Pancreas (tissue), 10 donors: ENCODE measurements around the gene UQCC3. TPM values are rescaled to one million over a fixed set of nuclear protein-coding genes. Genes with fewer than 3 reads are reported as not detected.
A peak's percentile ranks its signal among the peaks of the same experiment; 100 is the strongest.

ENCODE experiments used
- ATAC-seq, 4 donors: fragments of 200-7000 bp; cut with Tn5 transposase; one replicate each; pipeline versions ENCODE4 v1.8.0 to v1.9.1; 2020; ENCODE audit warnings: mild to moderate bottlenecking in 4 of 4, moderate library complexity in 4 of 4
- DNase-seq, 6 donors: peaks; one replicate each; pipeline ENCODE4 v3.0.0-alpha.2; 2020
- FAIRE-seq: peaks from 2 replicates; lab custom pipeline; 2012; peaks lifted over from hg19 to GRCh38; lab: Jason Lieb, UNC
- H3K27ac ChIP-seq, 4 donors: fragments of 200-600 bp; sonication (generic); 1 replicate in 3 of 4; 2 replicates in 1 of 4; pipeline versions ENCODE4 v1.5.0 to v1.8.0; 2020
- H3K27me3 ChIP-seq, 4 donors: fragments of 200-600 bp; one replicate each; pipeline ENCODE4 v1.8.0; 2021
- H3K36me3 ChIP-seq, 3 donors: fragments of 200-600 bp; sonication (generic) in 1 of 3; one replicate each; pipeline versions ENCODE4 v1.5.0 to v1.8.0; 2020 to 2021
- H3K4me1 ChIP-seq, 3 donors: fragments of 200-600 bp; one replicate each; pipeline ENCODE4 v1.8.0; 2021
- H3K4me3 ChIP-seq, 4 donors: fragments of 200-600 bp; sonication (generic) in 2 of 4; one replicate each; pipeline versions ENCODE4 v1.5.0 to v1.8.0; 2020 to 2021
- H3K9me3 ChIP-seq, 4 donors: fragments of 200-600 bp; one replicate each; pipeline ENCODE4 v1.8.0; 2021
- WGBS, 2 donors: extraction: QIAGEN DNeasy Blood & Tissue Kit; methylation state at CpG; one replicate each; pipeline ENCODE4 v1.1.7; 2013; 5-methylcytosine and 5-hydroxymethylcytosine counted together
- intact Hi-C, 3 donors: fragments of 100-400 bp; cut with DNase I; formaldehyde crosslinking; loops; one replicate each; pipeline versions ENCODE4 v1.11.1 to v1.14.2; 2022
- polyA plus RNA-seq, 2 donors: library from polyadenylated mRNA; stranded (reverse); fragments of 200-250 nt; gene quantifications; one replicate each; pipeline ENCODE4 v1.2.3, GENCODE V29; 2013
- total RNA-seq, 6 donors: library from RNA; stranded (reverse); fragmentation: NEBNext Ultra II Directional in 4 of 6; extraction: Animal tissue kit (Norgen Biotek cat#: 25700) in 4 of 6; gene quantifications; one replicate each; pipeline versions ENCODE4 v1.2.1 to v1.2.4, GENCODE V29; 2021 to 2023
- TF ChIP-seq, protein P1 (sequence below), 4 donors: fragments of 200-600 bp; sonication (generic) in 3 of 4; IDR thresholded peaks; one replicate each; pipeline versions ENCODE4 v1.5.0 to v1.8.0; 2021; ENCODE audit warnings: antibody characterized with exemption in 4 of 4
- donor health status: healthy with polysubstance abuse.
- donor health status: DM: no; HTN: no; CAD: no; lungs with moderate emphysema.
- donor health status: DM: no; HTN: no; CAD: no.
- donor health status: control.
- donor health status: control.
- donor health status: Bipolar disorder and iron deficiency.
- donor health status: DM: yes; HTN: yes; CAD: no.
- donor health status: DM: no; HTN: no; CAD: no.
- donor health status: DM: no; HTN: no; CAD: no.
- donor health status: DM: yes; HTN: yes; CAD: no.

Gene UQCC3
- total and polyA plus RNA-seq, 8 donors, result 3.2 to 17.3 (median 4.1) TPM

DNA sequence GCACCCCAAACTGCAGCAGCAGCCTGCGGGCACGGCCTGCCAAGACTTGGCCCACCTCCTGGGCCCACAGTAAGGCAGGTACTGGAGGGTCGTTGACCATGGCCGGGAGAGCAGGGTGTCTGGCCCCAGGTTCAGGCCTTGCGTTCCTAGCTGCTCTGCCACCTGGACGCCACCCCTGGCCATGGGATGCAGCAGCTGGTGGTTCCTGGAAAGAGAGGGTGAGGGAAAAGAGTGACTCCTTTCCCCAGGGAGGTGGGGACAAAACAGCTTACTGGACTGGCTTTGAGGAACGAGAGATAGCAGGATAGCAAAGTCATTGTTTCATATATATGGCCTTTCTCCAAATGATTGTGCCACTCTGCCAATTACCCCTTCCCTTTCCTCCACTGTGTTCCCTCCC is 33.9 kb downstream of the UQCC3 start:
- H3K27ac ChIP-seq, result peak overlapping the region; percentile 82 to 90 (median 88)
- no peak for FAIRE-seq
- no peaks in the 10 kb centered on the region for H3K9me3 ChIP-seq
- H3K36me3 ChIP-seq, result peaks cover 0 to 8% (median 0%) of the 10 kb centered on the region in 3 donors
- H3K4me3 ChIP-seq, result peak overlapping the region in 3 of 4 donors; percentile 50 to 73 (median 62)
- TF ChIP-seq, protein P1, sequence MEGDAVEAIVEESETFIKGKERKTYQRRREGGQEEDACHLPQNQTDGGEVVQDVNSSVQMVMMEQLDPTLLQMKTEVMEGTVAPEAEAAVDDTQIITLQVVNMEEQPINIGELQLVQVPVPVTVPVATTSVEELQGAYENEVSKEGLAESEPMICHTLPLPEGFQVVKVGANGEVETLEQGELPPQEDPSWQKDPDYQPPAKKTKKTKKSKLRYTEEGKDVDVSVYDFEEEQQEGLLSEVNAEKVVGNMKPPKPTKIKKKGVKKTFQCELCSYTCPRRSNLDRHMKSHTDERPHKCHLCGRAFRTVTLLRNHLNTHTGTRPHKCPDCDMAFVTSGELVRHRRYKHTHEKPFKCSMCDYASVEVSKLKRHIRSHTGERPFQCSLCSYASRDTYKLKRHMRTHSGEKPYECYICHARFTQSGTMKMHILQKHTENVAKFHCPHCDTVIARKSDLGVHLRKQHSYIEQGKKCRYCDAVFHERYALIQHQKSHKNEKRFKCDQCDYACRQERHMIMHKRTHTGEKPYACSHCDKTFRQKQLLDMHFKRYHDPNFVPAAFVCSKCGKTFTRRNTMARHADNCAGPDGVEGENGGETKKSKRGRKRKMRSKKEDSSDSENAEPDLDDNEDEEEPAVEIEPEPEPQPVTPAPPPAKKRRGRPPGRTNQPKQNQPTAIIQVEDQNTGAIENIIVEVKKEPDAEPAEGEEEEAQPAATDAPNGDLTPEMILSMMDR (IDR thresholded peaks at IDR 0.05), result no peak
- intact Hi-C loops, result no loop called here
- peak; percentile 47 to 78 (median 60) for DNase-seq
- H3K27me3 ChIP-seq, result no peaks in the 10 kb centered on the region
- ATAC-seq, result peak; percentile 5 to 24 (median 8)
- H3K4me1 ChIP-seq, result peaks cover 20 to 31% (median 22%) of the 10 kb centered on the region in 3 donors
- 8 to 14% methylated on average over 7 of the region's 7 CpGs for WGBS, 2 donors

DNA sequence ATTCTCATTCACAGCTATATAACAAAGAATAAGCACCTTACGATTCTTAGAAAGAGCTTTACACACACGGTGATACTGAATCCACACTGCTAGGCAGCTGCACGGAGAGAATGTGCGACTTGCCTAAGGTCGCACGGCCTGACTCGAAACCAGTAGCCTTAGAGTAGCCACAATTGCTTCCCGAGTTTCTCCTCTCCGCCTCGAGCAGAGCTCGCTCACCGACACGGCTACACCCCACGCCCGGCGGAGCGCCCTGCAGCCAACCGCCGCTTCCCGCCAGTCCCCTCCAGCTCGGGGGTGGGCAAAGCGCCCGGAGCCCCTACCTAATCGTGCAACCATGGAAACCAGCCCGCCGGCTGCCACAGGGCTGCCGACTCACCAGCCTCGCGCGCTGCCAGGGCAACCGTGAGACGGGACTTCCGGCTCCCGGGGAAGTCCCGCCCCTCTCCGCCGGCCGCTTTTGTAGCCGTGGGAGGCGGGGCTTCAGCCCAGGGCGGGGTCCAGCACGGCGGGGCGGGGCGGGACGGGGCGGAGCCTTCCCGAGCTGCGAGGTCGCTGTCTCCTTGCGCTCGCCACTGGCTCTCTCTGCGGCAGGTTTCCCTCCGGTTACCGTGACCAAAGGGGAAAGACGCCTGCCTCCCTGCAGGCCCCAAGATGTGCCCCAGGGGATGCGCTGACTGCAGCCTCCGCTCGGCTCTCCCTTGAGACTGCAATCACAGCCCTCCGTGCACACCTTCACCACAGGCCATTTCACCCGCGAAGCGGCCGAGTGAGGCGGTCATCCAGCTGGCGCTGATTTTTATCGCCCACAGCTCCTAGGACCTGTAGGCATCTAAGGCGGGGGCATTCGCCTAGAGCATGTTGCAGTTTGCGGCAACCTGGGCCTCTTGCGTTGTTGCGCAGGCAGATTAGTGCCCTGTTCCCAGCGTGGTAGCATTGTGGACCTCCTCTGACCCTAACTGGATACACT is 34.7 kb downstream of the UQCC3 start:
- peaks cover 0 to 4% (median 0%) of the 10 kb centered on the region in 3 donors for H3K36me3 ChIP-seq
- H3K27me3 ChIP-seq, result no peaks in the 10 kb centered on the region
- intact Hi-C loops, result no loop called here
- no peak for FAIRE-seq
- H3K4me3 ChIP-seq, result peak overlapping the region; percentile 50 to 73 (median 58)
- H3K9me3 ChIP-seq, result no peaks in the 10 kb centered on the region
- peak; percentile 84 to 91 (median 88) for ATAC-seq
- TF ChIP-seq, protein P1 (IDR thresholded peaks at IDR 0.05), result no peak
- WGBS, 2 donors, result 2% methylated on average over 59 to 73 of the region's 73 CpGs
- peaks cover 20 to 35% (median 22%) of the 10 kb centered on the region in 3 donors for H3K4me1 ChIP-seq
- H3K27ac ChIP-seq, result peak overlapping the region; percentile 82 to 90 (median 88)
- DNase-seq, result peak; percentile 92 to 99 (median 96)

DNA sequence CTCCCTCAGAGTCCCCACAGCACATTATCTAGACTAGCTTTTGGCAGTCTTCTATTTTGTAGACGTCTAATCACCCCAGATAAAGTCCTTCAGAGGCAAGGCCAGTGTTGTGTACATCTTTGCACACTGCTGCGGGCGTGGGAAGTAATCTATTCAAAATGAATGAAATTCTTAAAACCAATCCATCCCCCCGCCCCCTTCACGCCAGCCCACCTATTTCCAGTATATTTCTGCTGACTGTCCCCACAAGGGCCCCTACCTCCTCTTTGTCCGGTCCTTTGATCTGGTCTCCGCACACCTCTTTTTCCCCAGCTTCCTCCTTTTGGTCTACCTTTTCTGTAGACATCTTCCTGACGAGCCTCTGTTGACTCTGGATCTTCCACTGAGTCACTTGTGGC is 35.4 kb downstream of the UQCC3 start:
- intact Hi-C loops, result no loop called here
- Histone ChIP-seq H3K27me3 (no peaks in the 10 kb centered on the region), H3K4me1 (peaks cover 27 to 42% (median 28%) of the 10 kb centered on the region in 3 donors), H3K4me3 (peak overlapping the region in 3 of 4 donors; percentile 36 to 73 (median 62)), H3K9me3 (no peaks in the 10 kb centered on the region), H3K27ac (peak overlapping the region; percentile 56 to 90 (median 84)), H3K36me3 (no peaks in the 10 kb centered on the region)
- WGBS, 2 donors, result 54 to 56% methylated on average over 8 of the region's 8 CpGs
- DNase-seq, result peak in 2 of 6 donors; percentile 26 to 29
- FAIRE-seq, result no peak
- TF ChIP-seq, protein P1 (IDR thresholded peaks at IDR 0.05), result no peak
- no peak for ATAC-seq

DNA sequence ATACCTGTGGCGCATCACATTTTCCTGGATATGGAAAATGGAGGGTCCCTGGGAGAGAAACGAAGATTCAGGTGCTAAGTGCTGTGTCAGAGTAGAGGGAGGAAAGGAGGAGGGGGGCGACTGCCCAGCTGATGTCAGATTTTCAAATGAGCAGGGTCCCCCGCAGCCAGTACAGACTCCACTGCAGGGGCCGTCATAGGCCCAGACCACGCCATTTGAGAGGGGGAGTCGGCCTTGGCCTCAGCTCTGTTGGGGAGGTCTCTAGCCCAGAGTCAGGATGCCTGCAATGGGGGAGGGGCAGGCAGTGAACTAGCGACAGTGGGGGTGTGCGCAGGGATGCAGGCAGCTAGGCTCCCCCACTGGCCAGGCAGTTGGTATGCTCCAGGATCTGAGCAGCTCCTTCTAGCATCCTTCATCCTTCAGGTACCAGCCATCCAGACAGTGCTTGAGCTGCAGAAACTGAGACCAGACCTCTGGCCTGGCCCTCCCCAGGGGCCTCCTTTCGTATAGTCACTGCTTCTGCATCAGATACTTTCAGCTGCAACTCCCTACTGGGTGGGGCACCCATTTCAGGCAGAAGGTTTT is 35.9 kb downstream of the UQCC3 start, which contains the start of the genes BSCL2 and GNG3:
TSS of gene BSCL2 (minus strand) at position 148 of the 585 bp plus-strand sequence. CDS start 229 bp downstream, outside the sequence.
TSS of gene GNG3 (plus strand) at position 400 of the 585 bp plus-strand sequence. CDS start 620 bp downstream, outside the sequence.
- peak in 5 of 6 donors; percentile 34 to 74 (median 41) for DNase-seq
- H3K36me3 ChIP-seq, result no peaks in the 10 kb centered on the region
- H3K4me1 ChIP-seq, result peaks cover 31 to 47% (median 32%) of the 10 kb centered on the region in 3 donors
- H3K9me3 ChIP-seq, result no peaks in the 10 kb centered on the region
- no peak for ATAC-seq
- intact Hi-C loops, result no loop called here
- WGBS, 2 donors, result 76% methylated on average over 10 of the region's 10 CpGs
- no peak for FAIRE-seq
- H3K4me3 ChIP-seq, result peak within 1 kb of the TSS; percentile 36 to 73 (median 56)
- no peaks in the 10 kb centered on the region for H3K27me3 ChIP-seq
- TF ChIP-seq, protein P1 (IDR thresholded peaks at IDR 0.05), result no peak
- H3K27ac ChIP-seq, result peak within 1 kb of the TSS; percentile 56 to 96 (median 88)
